Neural progenitor cell (in vitro differentiated cells): ENCODE data around the gene PCSK9.

ENCODE experiments used
- EZH2 ChIP-seq: fragments of 200-600 bp; sonication (generic); IDR thresholded peaks from 2 replicates; pipeline ENCODE4 v1.6.1; 2017; ENCODE audit warnings: antibody characterized with exemption, mild to moderate bottlenecking, moderate library complexity
- EZH2phosphoT487 ChIP-seq: fragments of 200-600 bp; sonication (generic); IDR thresholded peaks from 2 replicates; pipeline ENCODE4 v1.6.1; 2017; ENCODE audit warnings: antibody characterized with exemption
- TF ChIP-seq, protein P1 (sequence below): fragments of 200-600 bp; sonication (generic); IDR thresholded peaks from 2 replicates; pipeline ENCODE4 v1.5.1; 2017; ENCODE audit warnings: antibody characterized with exemption, mild to moderate bottlenecking

DNA sequence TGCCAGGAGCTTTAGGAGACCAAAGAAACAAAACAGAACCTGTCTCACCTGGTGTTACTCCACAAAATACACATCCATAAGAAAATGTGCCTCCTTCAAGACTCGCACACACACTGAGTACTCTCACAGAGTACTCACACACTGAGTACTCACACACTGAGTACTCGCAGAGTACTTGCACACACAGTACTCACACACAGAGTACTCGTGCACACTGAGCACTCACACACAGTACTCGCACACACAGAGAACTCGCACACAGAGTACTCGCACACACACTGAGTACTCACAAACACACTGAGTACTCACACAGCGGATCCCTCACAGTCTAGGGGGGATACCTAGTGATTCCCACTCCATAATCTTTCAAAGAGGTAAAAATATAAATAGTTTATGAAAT is 40.3 kb downstream of the PCSK9 start:
- TF ChIP-seq, protein P1, sequence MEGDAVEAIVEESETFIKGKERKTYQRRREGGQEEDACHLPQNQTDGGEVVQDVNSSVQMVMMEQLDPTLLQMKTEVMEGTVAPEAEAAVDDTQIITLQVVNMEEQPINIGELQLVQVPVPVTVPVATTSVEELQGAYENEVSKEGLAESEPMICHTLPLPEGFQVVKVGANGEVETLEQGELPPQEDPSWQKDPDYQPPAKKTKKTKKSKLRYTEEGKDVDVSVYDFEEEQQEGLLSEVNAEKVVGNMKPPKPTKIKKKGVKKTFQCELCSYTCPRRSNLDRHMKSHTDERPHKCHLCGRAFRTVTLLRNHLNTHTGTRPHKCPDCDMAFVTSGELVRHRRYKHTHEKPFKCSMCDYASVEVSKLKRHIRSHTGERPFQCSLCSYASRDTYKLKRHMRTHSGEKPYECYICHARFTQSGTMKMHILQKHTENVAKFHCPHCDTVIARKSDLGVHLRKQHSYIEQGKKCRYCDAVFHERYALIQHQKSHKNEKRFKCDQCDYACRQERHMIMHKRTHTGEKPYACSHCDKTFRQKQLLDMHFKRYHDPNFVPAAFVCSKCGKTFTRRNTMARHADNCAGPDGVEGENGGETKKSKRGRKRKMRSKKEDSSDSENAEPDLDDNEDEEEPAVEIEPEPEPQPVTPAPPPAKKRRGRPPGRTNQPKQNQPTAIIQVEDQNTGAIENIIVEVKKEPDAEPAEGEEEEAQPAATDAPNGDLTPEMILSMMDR, result no peak
- TF ChIP-seq EZH2, result no peak
- TF ChIP-seq EZH2phosphoT487, result no peak
